ENCODE results near the gene ASPSCR1. TPM values are rescaled to one million over a fixed set of nuclear protein-coding genes. Genes with fewer than 3 reads are reported as not detected.

Gene ASPSCR1
- total and polyA plus RNA-seq, 2 of the 13 experiments (the other 11 are each of a cell fraction or from before 2014, with no cell fraction given), result 274 to 314 TPM

GRCh38 chr17:82013772-82014321 is 36.4 kb downstream of the ASPSCR1 start (continued):
- TF ChIP-seq AKNA (CRISPR knock-in tag; IDR thresholded peaks at IDR 0.05; ENCODE audit: borderline replicate concordance) (no peak), LRRFIP1 (CRISPR knock-in tag; conservative IDR thresholded peaks at IDR 0.05) (no peak), KDM4B (CRISPR knock-in tag; IDR thresholded peaks at IDR 0.05) (no peak), ZHX2 (IDR thresholded peaks at IDR 0.05; ENCODE audit: low read depth) (no peak), ZHX2 (CRISPR knock-in tag; IDR thresholded peaks at IDR 0.05; ENCODE audit: borderline replicate concordance) (no peak), DPF2 (CRISPR knock-in tag; IDR thresholded peaks at IDR 0.05; ENCODE audit: borderline replicate concordance, low read depth) (no peak), STAT5B (CRISPR knock-in tag; IDR thresholded peaks at IDR 0.05) (no peak), NFYC (CRISPR knock-in tag; IDR thresholded peaks at IDR 0.05) (no peak), HOMEZ (CRISPR knock-in tag; IDR thresholded peaks at IDR 0.05; ENCODE audit: low read depth) (no peak), KLF13 (CRISPR knock-in tag; IDR thresholded peaks at IDR 0.05) (no peak), NBN (conservative IDR thresholded peaks at IDR 0.05) (no peak), SMAD3 (CRISPR knock-in tag; IDR thresholded peaks at IDR 0.05) (no peak), ZNF704 (CRISPR knock-in tag; IDR thresholded peaks at IDR 0.05; ENCODE audit: borderline replicate concordance) (no peak), RFX3 (CRISPR knock-in tag; IDR thresholded peaks at IDR 0.05) (no peak)
